Colon (tissue), 2 donors: ENCODE measurements around the gene CD2AP.
"Not testable (repeated sequence)": the region's sequence is repeated elsewhere in the genome, so short reads cannot be mapped to it uniquely, and the experiment has no call there.

Experiments
- FAIRE-seq: peaks from 2 replicates; lab custom pipeline; 2012; peaks lifted over from hg19 to GRCh38; lab: Jason Lieb, UNC
- donor health status: control.
- donor health status: control.

CD2AP gene

GRCh38 chr6:47563162-47563561 is 85.6 kb downstream of the CD2AP start:
- FAIRE-seq = no peak

- not testable (repeated sequence) for FAIRE-seq
Observed at GRCh38 chr6:47566602-47567001, 89.0 kb downstream of the CD2AP start.

GRCh38 chr6:47567586-47567985 is 90.0 kb downstream of the CD2AP start:
- FAIRE-seq = no peak

GRCh38 chr6:47571488-47571887 is 93.9 kb downstream of the CD2AP start:
- FAIRE-seq = no peak

GRCh38 chr6:47573109-47573508 is 95.5 kb downstream of the CD2AP start:
- FAIRE-seq = no peak

GRCh38 chr6:47574789-47575188 is 97.2 kb downstream of the CD2AP start:
- FAIRE-seq = no peak

GRCh38 chr6:47579040-47579439 is 101.5 kb downstream of the CD2AP start:
- no peak for FAIRE-seq

- no peak for FAIRE-seq
Observed at GRCh38 chr6:47581591-47581990, 104.0 kb downstream of the CD2AP start.

GRCh38 chr6:47587493-47587892 is 109.9 kb downstream of the CD2AP start:
- no peak for FAIRE-seq

GRCh38 chr6:47592131-47592840 is 114.7 kb downstream of the CD2AP start:
- FAIRE-seq = no peak

GRCh38 chr6:47593979-47594378 is 116.4 kb downstream of the CD2AP start:
- FAIRE-seq = no peak

- peak; percentile 85 for FAIRE-seq
Observed at GRCh38 chr6:47595785-47596184, 118.2 kb downstream of the CD2AP start.

GRCh38 chr6:47598367-47598766 is 120.8 kb downstream of the CD2AP start:
- no peak for FAIRE-seq

GRCh38 chr6:47599512-47599911 is 121.9 kb downstream of the CD2AP start:
- FAIRE-seq = no peak

- no peak for FAIRE-seq
Observed at GRCh38 chr6:47603227-47603626, 125.6 kb downstream of the CD2AP start.

- FAIRE-seq = no peak
Observed at GRCh38 chr6:47603995-47604394, 126.4 kb downstream of the CD2AP start.

GRCh38 chr6:47621838-47622449 is 144.4 kb downstream of the CD2AP start:
- FAIRE-seq = no peak

- FAIRE-seq = no peak
Observed at GRCh38 chr6:47626782-47627181, 149.2 kb downstream of the CD2AP start.

- FAIRE-seq = no peak
Observed at GRCh38 chr6:47628448-47629272, 151.1 kb downstream of the CD2AP start.

- FAIRE-seq = no peak
Observed at GRCh38 chr6:47629954-47630353, 152.4 kb downstream of the CD2AP start.

- no peak for FAIRE-seq
Observed at GRCh38 chr6:47630587-47630986, 153.0 kb downstream of the CD2AP start.

GRCh38 chr6:47631269-47631772 is 153.7 kb downstream of the CD2AP start:
- FAIRE-seq = no peak

GRCh38 chr6:47631797-47632196 is 154.2 kb downstream of the CD2AP start:
- no peak for FAIRE-seq
